GM06990 (cell line): ENCODE results near the gene KCNMB2.

Experiments used
- DNase-seq: peaks from one replicate; pipeline ENCODE4 v3.0.0-alpha.2; 2011; ENCODE audit not compliant: insufficient read length; ENCODE audit errors: extremely low read depth
- H3K27me3 ChIP-seq: replicated peaks from 2 replicates; pipeline ENCODE4 v1.6.0; 2011; ENCODE audit warnings: low read length; ENCODE audit not compliant: control insufficient read depth, insufficient read depth
- H3K36me3 ChIP-seq: 2 replicates; pipeline ENCODE4 v1.5.1; 2011; ENCODE audit warnings: low read length; ENCODE audit not compliant: control insufficient read depth, insufficient read depth
- H3K4me3 ChIP-seq: replicated peaks from 2 replicates; pipeline ENCODE4 v1.5.1; 2011; ENCODE audit warnings: low read depth, mild to moderate bottlenecking, control low read depth, low read length
- TF ChIP-seq, protein P1 (sequence below): IDR thresholded peaks from 2 replicates; pipeline ENCODE4 v1.5.1; 2011; ENCODE audit warnings: low read length, control low read depth, mild to moderate bottlenecking, inconsistent platforms; ENCODE audit not compliant: insufficient read depth, poor library complexity, severe bottlenecking

KCNMB2 gene

GRCh38 chr3:178699810-178700209, 163.6 kb downstream of the KCNMB2 start:
- DNase-seq: no peak
- H3K27me3 ChIP-seq: no peaks in the 10 kb centered on the region
- TF ChIP-seq, protein P1, sequence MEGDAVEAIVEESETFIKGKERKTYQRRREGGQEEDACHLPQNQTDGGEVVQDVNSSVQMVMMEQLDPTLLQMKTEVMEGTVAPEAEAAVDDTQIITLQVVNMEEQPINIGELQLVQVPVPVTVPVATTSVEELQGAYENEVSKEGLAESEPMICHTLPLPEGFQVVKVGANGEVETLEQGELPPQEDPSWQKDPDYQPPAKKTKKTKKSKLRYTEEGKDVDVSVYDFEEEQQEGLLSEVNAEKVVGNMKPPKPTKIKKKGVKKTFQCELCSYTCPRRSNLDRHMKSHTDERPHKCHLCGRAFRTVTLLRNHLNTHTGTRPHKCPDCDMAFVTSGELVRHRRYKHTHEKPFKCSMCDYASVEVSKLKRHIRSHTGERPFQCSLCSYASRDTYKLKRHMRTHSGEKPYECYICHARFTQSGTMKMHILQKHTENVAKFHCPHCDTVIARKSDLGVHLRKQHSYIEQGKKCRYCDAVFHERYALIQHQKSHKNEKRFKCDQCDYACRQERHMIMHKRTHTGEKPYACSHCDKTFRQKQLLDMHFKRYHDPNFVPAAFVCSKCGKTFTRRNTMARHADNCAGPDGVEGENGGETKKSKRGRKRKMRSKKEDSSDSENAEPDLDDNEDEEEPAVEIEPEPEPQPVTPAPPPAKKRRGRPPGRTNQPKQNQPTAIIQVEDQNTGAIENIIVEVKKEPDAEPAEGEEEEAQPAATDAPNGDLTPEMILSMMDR: no peak

GRCh38 chr3:178703268-178703975, 167.2 kb downstream of the KCNMB2 start:
- Histone ChIP-seq H3K36me3 (no peaks in the 10 kb centered on the region), H3K27me3 (no peaks in the 10 kb centered on the region), H3K4me3 (no peak overlapping the region)
- TF ChIP-seq, protein P1: no peak
- DNase-seq: no peak

More at GRCh38 chr3:178699810-178700209, 163.6 kb downstream of the KCNMB2 start:
- no peak overlapping the region for H3K4me3 ChIP-seq
- no peaks in the 10 kb centered on the region for H3K36me3 ChIP-seq

DNA sequence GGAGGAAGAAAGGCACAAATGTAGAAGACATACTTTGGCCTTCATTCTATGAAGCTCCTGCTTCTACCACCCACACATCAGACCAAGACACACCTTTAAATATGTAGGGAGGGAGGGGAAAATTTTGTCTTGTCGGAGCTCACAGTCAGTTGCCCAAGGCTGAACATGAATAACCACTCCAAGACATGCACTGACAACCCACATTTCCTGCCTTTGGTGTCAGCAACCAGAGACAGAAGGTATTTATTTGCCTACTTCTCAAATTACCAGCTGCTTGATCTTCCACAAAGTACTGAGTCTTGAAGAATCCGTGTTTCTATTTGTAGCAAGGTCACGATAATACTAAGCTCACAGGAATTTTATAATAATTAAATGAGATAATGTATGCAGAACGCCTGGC, 169.7 kb downstream of the KCNMB2 start:
- Histone ChIP-seq H3K36me3 (no peaks in the 10 kb centered on the region), H3K27me3 (no peaks in the 10 kb centered on the region), H3K4me3 (no peak overlapping the region)
- DNase-seq: no peak
- TF ChIP-seq, protein P1: no peak

- TF ChIP-seq, protein P1: no peak
- Histone ChIP-seq H3K4me3 (no peak overlapping the region), H3K36me3 (no peaks in the 10 kb centered on the region), H3K27me3 (no peaks in the 10 kb centered on the region)
- no peak for DNase-seq
These were observed 170.2 kb downstream of the KCNMB2 start for GRCh38 chr3:178706411-178706810.

DNA sequence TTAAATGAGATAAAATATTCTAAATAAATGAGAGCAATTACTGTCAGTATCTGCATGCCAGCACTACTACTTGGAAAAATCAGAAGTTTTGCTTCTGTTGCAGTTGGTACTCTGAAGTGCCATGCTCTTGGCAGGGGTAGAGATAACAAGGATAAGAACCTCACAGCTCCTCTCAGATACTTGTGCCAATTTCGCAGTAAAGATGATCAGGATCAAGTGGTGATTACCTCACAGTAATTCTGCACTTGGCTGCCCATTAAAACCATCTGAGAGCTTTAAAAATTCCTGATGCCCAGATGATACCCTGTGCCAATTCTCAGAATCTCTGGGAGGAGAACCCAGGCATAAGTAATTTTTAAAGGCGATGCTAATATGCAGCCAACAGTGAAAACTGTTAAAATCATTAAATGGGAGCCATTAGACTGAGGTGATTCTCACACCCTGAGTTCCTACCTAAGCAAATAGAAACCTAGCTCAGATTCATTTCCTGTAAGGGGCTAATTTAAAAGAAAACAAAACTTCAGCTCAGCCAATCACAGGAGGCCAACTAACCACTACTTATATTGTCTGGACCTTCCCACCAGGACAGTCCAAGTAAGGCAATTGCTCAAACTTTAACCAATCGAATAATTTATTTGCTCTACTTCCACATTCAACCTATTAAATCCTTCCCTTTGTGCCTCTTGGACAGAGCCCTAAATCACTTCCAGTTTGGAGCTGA, 171.2 kb downstream of the KCNMB2 start:
- no peaks in the 10 kb centered on the region for H3K36me3 ChIP-seq
- no peak for DNase-seq
- TF ChIP-seq, protein P1: no peak
- H3K27me3 ChIP-seq: no peaks in the 10 kb centered on the region
- H3K4me3 ChIP-seq: no peak overlapping the region
